Activated T-cell treated with anti-CD3 and anti-CD28 coated beads, Interleukin-2, amount 50 U/mL, for 72 hours (primary cell): Measurements from ENCODE around the gene PRKCA. TPM values are rescaled to one million over a fixed set of nuclear protein-coding genes. Genes with fewer than 3 reads are reported as not detected.

Experiments used
- ATAC-seq, 2 donors: fragments of 150-1000 bp; cut with Tn5 transposase; replicated peaks in 1 of 2; 2 replicates each; pipeline ENCODE4 v1.10.0; 2021; ENCODE audit warnings: moderate library complexity in 2 of 2, mild to moderate bottlenecking in 1 of 2
- DNase-seq, 2 donors: peaks; one replicate each; pipeline ENCODE4 v3.0.0; 2021 to 2022; ENCODE audit warnings: mixed read lengths in 1 of 2
- H3K27ac Mint-ChIP-seq: one replicate; pipeline ENCODE4 v1.8.0; 2022; ENCODE audit warnings: mild to moderate bottlenecking, moderate library complexity, mixed read lengths
- H3K27me3 Mint-ChIP-seq: one replicate; pipeline ENCODE4 v1.8.0; 2022; ENCODE audit warnings: low read depth, mixed read lengths
- H3K36me3 Mint-ChIP-seq, 2 donors: one replicate each; pipeline ENCODE4 v1.8.0; 2022; ENCODE audit warnings: mixed read lengths in 2 of 2, mild to moderate bottlenecking in 1 of 2; ENCODE audit not compliant: insufficient read depth in 2 of 2
- H3K4me1 Mint-ChIP-seq: one replicate; pipeline ENCODE4 v1.8.0; 2022; ENCODE audit warnings: low read depth, mixed read lengths
- H3K4me3 Mint-ChIP-seq, 2 donors: one replicate each; pipeline ENCODE4 v1.8.0; 2022; ENCODE audit warnings: mild to moderate bottlenecking in 2 of 2, mixed read lengths in 2 of 2, moderate library complexity in 2 of 2
- H3K9me3 Mint-ChIP-seq, 2 donors: one replicate each; pipeline ENCODE4 v1.8.0; 2022; ENCODE audit warnings: mixed read lengths in 2 of 2
- total RNA-seq, 2 donors: library from RNA; stranded (reverse); gene quantifications; one replicate each; pipeline ENCODE4 v1.2.3, GENCODE V29; 2022

The PRKCA gene
- total RNA-seq, 2 donors from 2014 or later, result 126 to 138 TPM

GRCh38 chr17:66441101-66441661, 138.8 kb downstream of the PRKCA start:
- Mint-ChIP-seq H3K27ac (peak overlapping the region; percentile 35), H3K36me3 (peaks cover 4 to 19% of the 10 kb centered on the region in 2 donors), H3K4me3 (no peak overlapping the region), H3K9me3 (peaks cover 0 to 3% of the 10 kb centered on the region in 2 donors), H3K4me1 (peaks cover 60% of the 10 kb centered on the region), H3K27me3 (no peaks in the 10 kb centered on the region)
- no peak for ATAC-seq
- no peak for DNase-seq

DNA sequence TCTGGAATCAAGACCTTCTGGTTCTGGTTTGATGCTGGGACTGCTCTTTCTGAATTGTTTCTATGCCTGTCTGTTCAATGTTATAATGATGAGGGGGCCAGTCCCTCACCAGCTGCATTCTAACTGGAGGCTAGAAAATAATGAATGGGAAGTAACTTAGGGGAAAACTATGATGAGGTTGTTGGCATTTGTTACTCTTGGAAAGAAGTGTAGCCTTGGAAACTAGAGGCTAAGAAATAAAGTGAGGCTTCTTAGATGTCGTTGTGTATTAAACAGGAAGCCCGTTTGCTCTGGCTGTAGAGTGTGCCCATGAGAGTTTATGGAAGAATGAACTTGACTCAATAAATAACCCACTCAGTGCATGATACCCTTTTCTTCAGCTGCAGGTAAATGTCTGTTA, 140.8 kb downstream of the PRKCA start:
- no peak for ATAC-seq
- Mint-ChIP-seq H3K27ac (no peak overlapping the region), H3K36me3 (peaks cover 4 to 17% of the 10 kb centered on the region in 2 donors), H3K4me3 (no peak overlapping the region), H3K9me3 (peaks cover 0 to 3% of the 10 kb centered on the region in 2 donors), H3K4me1 (peaks cover 78% of the 10 kb centered on the region), H3K27me3 (no peaks in the 10 kb centered on the region)
- no peak for DNase-seq

DNA sequence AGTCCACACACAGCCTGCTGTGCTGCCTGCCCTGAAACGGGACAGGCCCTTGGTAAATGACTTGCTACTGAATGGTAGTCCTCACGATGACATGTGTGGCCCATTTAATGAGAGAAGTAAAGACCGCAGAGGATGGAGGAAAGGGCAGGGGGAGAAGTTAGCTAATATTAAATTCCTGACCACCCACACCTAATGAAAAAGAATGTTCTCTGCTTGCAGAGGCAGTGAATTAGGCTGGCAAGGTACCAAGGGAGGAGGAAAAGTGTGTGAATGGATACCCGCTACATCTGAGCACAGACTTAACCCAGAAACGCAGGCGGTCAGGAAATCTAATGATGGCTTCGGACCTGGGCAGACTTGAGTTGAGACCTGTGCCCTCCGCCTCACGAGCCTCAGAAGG, 141.2 kb downstream of the PRKCA start:
- Mint-ChIP-seq H3K4me1 (peaks cover 79% of the 10 kb centered on the region), H3K9me3 (no peaks in the 10 kb centered on the region), H3K4me3 (no peak overlapping the region), H3K27ac (no peak overlapping the region), H3K36me3 (peaks cover 4 to 13% of the 10 kb centered on the region in 2 donors), H3K27me3 (no peaks in the 10 kb centered on the region)
- DNase-seq (no peak), ATAC-seq (no peak)

- Mint-ChIP-seq H3K4me3 (no peak overlapping the region), H3K27me3 (no peaks in the 10 kb centered on the region), H3K9me3 (no peaks in the 10 kb centered on the region), H3K36me3 (peaks cover 4 to 12% of the 10 kb centered on the region in 2 donors), H3K4me1 (peaks cover 82% of the 10 kb centered on the region), H3K27ac (no peak overlapping the region)
- DNase-seq (no peak), ATAC-seq (no peak)
Observed at GRCh38 chr17:66444031-66444430, 141.6 kb downstream of the PRKCA start.

DNA sequence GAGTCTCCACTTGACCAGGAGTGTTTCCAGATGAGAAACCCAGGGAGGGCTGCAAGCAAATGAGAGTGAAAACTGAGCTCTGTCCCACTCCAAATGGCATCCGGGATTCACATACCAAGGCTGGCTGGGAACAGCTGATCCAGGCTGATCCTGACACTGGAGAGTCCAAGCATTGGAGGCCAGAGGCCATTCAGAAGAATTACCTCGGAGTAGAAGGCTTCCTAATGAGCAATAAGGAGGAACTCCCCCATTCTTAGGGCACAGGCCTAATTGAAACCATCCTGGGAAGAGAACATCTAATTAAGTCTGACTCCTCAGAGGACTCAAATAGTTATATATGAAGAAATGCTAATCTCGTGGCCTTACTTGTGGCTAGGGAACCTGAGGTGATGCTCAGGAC, 142.8 kb downstream of the PRKCA start:
- no peak overlapping the region for H3K27ac Mint-ChIP-seq
- no peak overlapping the region for H3K4me3 Mint-ChIP-seq
- ATAC-seq (no peak), DNase-seq (no peak)
- H3K4me1 Mint-ChIP-seq, result peaks cover 84% of the 10 kb centered on the region
- peaks cover 4 to 11% of the 10 kb centered on the region in 2 donors for H3K36me3 Mint-ChIP-seq
- H3K9me3 Mint-ChIP-seq, result no peaks in the 10 kb centered on the region
- no peaks in the 10 kb centered on the region for H3K27me3 Mint-ChIP-seq

DNA sequence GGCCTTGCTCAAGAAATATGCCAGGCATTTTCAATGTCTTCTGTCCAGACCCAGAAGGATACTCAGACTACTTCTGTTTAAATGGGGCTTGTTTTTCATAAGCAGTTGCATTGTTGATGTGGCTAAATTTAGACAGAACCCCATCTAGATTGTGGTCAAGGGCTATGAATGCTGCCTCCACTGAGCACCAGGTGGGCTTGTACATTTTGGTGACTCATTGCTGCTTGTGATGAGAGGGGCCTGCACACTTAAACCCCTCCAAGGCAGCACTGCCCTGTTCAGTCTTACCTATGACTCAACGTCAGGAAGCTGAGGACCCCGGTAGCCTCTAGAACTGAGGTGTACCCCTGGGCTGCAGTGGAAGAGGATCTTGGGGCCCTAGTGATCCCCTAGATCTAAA, 144.0 kb downstream of the PRKCA start:
- no peaks in the 10 kb centered on the region for H3K9me3 Mint-ChIP-seq
- H3K36me3 Mint-ChIP-seq, result peaks cover 4 to 11% of the 10 kb centered on the region in 2 donors
- H3K4me1 Mint-ChIP-seq, result peaks cover 88% of the 10 kb centered on the region
- H3K27ac Mint-ChIP-seq, result no peak overlapping the region
- DNase-seq (no peak), ATAC-seq (peak; percentile 55 to 62)
- no peak overlapping the region for H3K4me3 Mint-ChIP-seq
- no peaks in the 10 kb centered on the region for H3K27me3 Mint-ChIP-seq

GRCh38 chr17:66447159-66447558, 144.7 kb downstream of the PRKCA start:
- DNase-seq (no peak), ATAC-seq (no peak)
- Mint-ChIP-seq H3K27ac (no peak overlapping the region), H3K9me3 (no peaks in the 10 kb centered on the region), H3K27me3 (no peaks in the 10 kb centered on the region), H3K4me1 (peaks cover 89% of the 10 kb centered on the region), H3K4me3 (no peak overlapping the region), H3K36me3 (peaks cover 4 to 13% of the 10 kb centered on the region in 2 donors)

DNA sequence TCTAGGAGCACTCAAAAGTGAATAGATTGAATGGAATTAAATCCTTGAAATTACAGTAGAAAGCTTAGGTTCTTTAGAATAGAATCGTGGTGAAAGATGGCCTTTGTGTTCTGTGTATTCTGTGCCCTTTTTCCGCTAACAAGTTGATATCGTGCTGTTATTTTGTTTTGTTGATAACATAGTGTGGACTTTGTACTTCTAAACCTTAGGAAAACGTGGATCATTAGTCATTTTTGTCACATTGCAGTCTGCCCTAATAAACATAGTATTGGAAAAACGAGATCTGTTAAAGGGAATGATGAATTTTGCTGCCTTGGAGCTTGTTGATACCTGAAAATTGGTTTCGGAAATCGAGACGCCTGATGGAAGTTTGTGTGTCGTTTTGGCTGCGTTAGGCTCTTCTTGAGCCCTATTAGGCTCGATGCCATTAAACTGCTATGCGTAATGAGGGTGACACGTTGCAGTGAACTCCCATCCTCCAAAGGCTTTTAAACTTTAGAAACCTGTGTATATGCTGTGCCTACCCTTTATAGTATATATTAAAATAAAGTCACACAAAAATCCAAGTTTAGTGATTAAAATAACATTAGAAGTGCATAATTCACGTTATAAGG, 145.7 kb downstream of the PRKCA start:
- Mint-ChIP-seq H3K27me3 (no peaks in the 10 kb centered on the region), H3K27ac (no peak overlapping the region), H3K36me3 (peaks cover 1 to 6% of the 10 kb centered on the region in 2 donors), H3K4me1 (peaks cover 83% of the 10 kb centered on the region), H3K9me3 (no peaks in the 10 kb centered on the region), H3K4me3 (no peak overlapping the region)
- ATAC-seq, result no peak
- no peak for DNase-seq

DNA sequence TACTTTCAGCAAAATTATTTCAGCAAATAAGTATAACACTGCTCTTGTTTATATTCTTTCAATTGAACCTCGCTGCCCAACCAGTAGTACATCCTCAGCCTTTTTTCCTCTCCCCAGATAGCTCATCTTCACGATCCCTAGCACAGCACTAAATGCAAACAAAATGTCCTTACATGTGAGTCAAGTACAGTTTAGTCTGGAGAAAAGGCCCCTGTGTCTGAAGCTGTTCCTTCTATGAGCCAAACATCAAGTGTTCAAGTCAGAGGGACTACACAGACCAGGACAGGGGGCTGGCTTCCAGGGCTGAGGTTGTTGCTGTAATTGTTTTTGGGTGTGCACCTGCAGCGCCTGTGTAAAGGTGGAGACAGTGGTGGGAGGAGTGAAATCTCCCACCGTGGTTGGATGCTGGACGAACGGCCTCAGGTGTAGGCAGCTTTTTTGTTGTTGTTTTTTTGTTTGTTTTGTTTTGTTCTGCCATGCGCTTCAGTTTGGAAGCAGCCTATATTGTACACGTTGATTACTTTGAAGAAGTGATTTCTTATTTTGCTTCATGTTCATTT, 147.1 kb downstream of the PRKCA start:
- Mint-ChIP-seq H3K9me3 (peaks cover 0 to 2% of the 10 kb centered on the region in 2 donors), H3K36me3 (peaks cover 3 to 16% of the 10 kb centered on the region in 2 donors), H3K4me3 (no peak overlapping the region), H3K27me3 (no peaks in the 10 kb centered on the region), H3K27ac (no peak overlapping the region), H3K4me1 (peaks cover 81% of the 10 kb centered on the region)
- no peak for DNase-seq
- ATAC-seq, result no peak

- peak; percentile 54 to 55 for ATAC-seq
- Mint-ChIP-seq H3K36me3 (peaks cover 4 to 22% of the 10 kb centered on the region in 2 donors), H3K4me1 (peaks cover 75% of the 10 kb centered on the region), H3K27ac (peak overlapping the region; percentile 28), H3K4me3 (peak overlapping the region in 1 of 2 donors; percentile 18), H3K27me3 (no peaks in the 10 kb centered on the region), H3K9me3 (peaks cover 0 to 3% of the 10 kb centered on the region in 2 donors)
- no peak for DNase-seq
Observed at GRCh38 chr17:66450008-66450851, 147.8 kb downstream of the PRKCA start.

GRCh38 chr17:66450852-66451158, 148.4 kb downstream of the PRKCA start:
- Mint-ChIP-seq H3K36me3 (peaks cover 5 to 27% of the 10 kb centered on the region in 2 donors), H3K4me1 (peaks cover 73% of the 10 kb centered on the region), H3K4me3 (peak overlapping the region in 1 of 2 donors; percentile 18), H3K9me3 (peaks cover 3 to 5% of the 10 kb centered on the region in 2 donors), H3K27me3 (no peaks in the 10 kb centered on the region), H3K27ac (no peak overlapping the region)
- no peak for DNase-seq
- peak; percentile 5 to 9 for ATAC-seq

GRCh38 chr17:66451188-66452149, 149.1 kb downstream of the PRKCA start:
- no peak overlapping the region for H3K27ac Mint-ChIP-seq
- peaks cover 68% of the 10 kb centered on the region for H3K4me1 Mint-ChIP-seq
- DNase-seq (no peak), ATAC-seq (no peak)
- H3K36me3 Mint-ChIP-seq, result peaks cover 9 to 34% of the 10 kb centered on the region in 2 donors
- no peaks in the 10 kb centered on the region for H3K27me3 Mint-ChIP-seq
- peaks cover 4 to 6% of the 10 kb centered on the region in 2 donors for H3K9me3 Mint-ChIP-seq
- H3K4me3 Mint-ChIP-seq, result no peak overlapping the region
